GM19240 (cell line): ENCODE measurements around the gene GINM1.

Source experiments
- DNase-seq: peaks from one replicate; pipeline ENCODE4 v3.0.0; 2011; ENCODE audit warnings: low spot score; ENCODE audit not compliant: insufficient read length

GINM1 gene

GRCh38 chr6:149565527-149566409 lies at the start of gene GINM1:
GINM1 (plus strand) TSS chr6:149566375; CDS start chr6:149566415, 40 bp downstream.
- DNase-seq, result peak; percentile 67

- no peak for DNase-seq
These were observed 36.5 kb upstream of the GINM1 start for GRCh38 chr6:149529650-149530049.

- no peak for DNase-seq
These were observed 31.4 kb upstream of the GINM1 start for GRCh38 chr6:149534742-149535141.

GRCh38 chr6:149541139-149541538 lies 25.0 kb upstream of the GINM1 start:
- no peak for DNase-seq

GRCh38 chr6:149544646-149545257 lies 21.4 kb upstream of the GINM1 start:
- no peak for DNase-seq

- DNase-seq, result no peak
These were observed 20.9 kb upstream of the GINM1 start for GRCh38 chr6:149545258-149545753.

- peak; percentile 59 for DNase-seq
These were observed 20.3 kb upstream of the GINM1 start, which contains the start of gene PPIL4 for GRCh38 chr6:149545754-149546471. PPIL4 (minus strand) TSS chr6:149546043; CDS start chr6:149546005, 38 bp downstream.

GRCh38 chr6:149551920-149552319 lies 14.3 kb upstream of the GINM1 start:
- no peak for DNase-seq

GRCh38 chr6:149558029-149558428 lies 8.1 kb upstream of the GINM1 start:
- DNase-seq, result no peak

GRCh38 chr6:149559389-149559788 lies 6.8 kb upstream of the GINM1 start:
- no peak for DNase-seq

GRCh38 chr6:149560736-149561135 lies 5.4 kb upstream of the GINM1 start:
- no peak for DNase-seq

GRCh38 chr6:149563203-149563927 lies 2.8 kb upstream of the GINM1 start:
- DNase-seq, result no peak

- no peak for DNase-seq
These were observed 2.2 kb upstream of the GINM1 start for GRCh38 chr6:149563928-149564325.

GRCh38 chr6:149566410-149567193 lies 427 bp downstream of the GINM1 start:
- DNase-seq, result no peak

- DNase-seq, result no peak
These were observed 1.0 kb downstream of the GINM1 start for GRCh38 chr6:149567194-149567586.

- no peak for DNase-seq
These were observed 1.9 kb downstream of the GINM1 start for GRCh38 chr6:149567945-149568585.

GRCh38 chr6:149580880-149581279 lies 14.7 kb downstream of the GINM1 start:
- no peak for DNase-seq

GRCh38 chr6:149581349-149581748 lies 15.2 kb downstream of the GINM1 start:
- no peak for DNase-seq

GRCh38 chr6:149586149-149586548 lies 20.0 kb downstream of the GINM1 start:
- DNase-seq, result no peak

- DNase-seq, result no peak
These were observed 26.8 kb downstream of the GINM1 start for GRCh38 chr6:149592983-149593382.
